ENCODE results near the gene PTPRZ1.

Gene PTPRZ1

GRCh38 chr7:121872831-121873288 lies at the start of gene PTPRZ1:
Gene PTPRZ1 (plus strand): TSS chr7:121873161. CDS start chr7:121873500, 339 bp downstream.
- peak; percentile 7 for DNase-seq

- DNase-seq = no peak
Observed at GRCh38 chr7:121824276-121824675, 48.7 kb upstream of the PTPRZ1 start.

- DNase-seq = no peak
Observed at GRCh38 chr7:121831351-121831750, 41.6 kb upstream of the PTPRZ1 start.

- peak; percentile 24 for DNase-seq
Observed at GRCh38 chr7:121831801-121832200, 41.2 kb upstream of the PTPRZ1 start.

- DNase-seq = no peak
Observed at GRCh38 chr7:121832347-121832746, 40.6 kb upstream of the PTPRZ1 start.

- DNase-seq = no peak
Observed at GRCh38 chr7:121833991-121834390, 39.0 kb upstream of the PTPRZ1 start.

- no peak for DNase-seq
Observed at GRCh38 chr7:121837462-121837861, 35.5 kb upstream of the PTPRZ1 start.

- no peak for DNase-seq
Observed at GRCh38 chr7:121847041-121847440, 25.9 kb upstream of the PTPRZ1 start.

GRCh38 chr7:121853307-121853706 lies 19.7 kb upstream of the PTPRZ1 start:
- DNase-seq = no peak

- DNase-seq = no peak
Observed at GRCh38 chr7:121860953-121861352, 12.0 kb upstream of the PTPRZ1 start.

- DNase-seq = no peak
Observed at GRCh38 chr7:121862591-121862990, 10.4 kb upstream of the PTPRZ1 start.

- DNase-seq = no peak
Observed at GRCh38 chr7:121871188-121871587, 1.8 kb upstream of the PTPRZ1 start.

- DNase-seq = peak; percentile 5
Observed at GRCh38 chr7:121873289-121874194, 581 bp downstream of the PTPRZ1 start.

- no peak for DNase-seq
Observed at GRCh38 chr7:121874298-121874697, 1.3 kb downstream of the PTPRZ1 start.

GRCh38 chr7:121875203-121875602 lies 2.2 kb downstream of the PTPRZ1 start:
- no peak for DNase-seq

GRCh38 chr7:121876656-121877500 lies 3.9 kb downstream of the PTPRZ1 start:
- no peak for DNase-seq

GRCh38 chr7:121878918-121879464 lies 6.0 kb downstream of the PTPRZ1 start:
- DNase-seq = no peak

- no peak for DNase-seq
Observed at GRCh38 chr7:121879544-121879943, 6.6 kb downstream of the PTPRZ1 start.

- DNase-seq = no peak
Observed at GRCh38 chr7:121882731-121883130, 9.8 kb downstream of the PTPRZ1 start.

- DNase-seq = no peak
Observed at GRCh38 chr7:121885166-121885920, 12.4 kb downstream of the PTPRZ1 start.

- DNase-seq = no peak
Observed at GRCh38 chr7:121887634-121888033, 14.7 kb downstream of the PTPRZ1 start.

- no peak for DNase-seq
Observed at GRCh38 chr7:121890833-121891232, 17.9 kb downstream of the PTPRZ1 start.

GRCh38 chr7:121891731-121892130 lies 18.8 kb downstream of the PTPRZ1 start:
- no peak for DNase-seq
